OCI-LY7 (cell line): ENCODE measurements around the gene TREML1.

Experiments
- EZH2phosphoT487 ChIP-seq: fragments of 200-600 bp; sonication (generic); IDR thresholded peaks from 2 replicates; pipeline ENCODE4 v1.6.1; 2018; ENCODE audit warnings: low read depth, borderline replicate concordance, mild to moderate bottlenecking, mixed run types, antibody characterized with exemption, low read length, moderate library complexity, mixed read lengths
- TF ChIP-seq, protein P1 (sequence below): fragments of 200-600 bp; sonication (generic); conservative IDR thresholded peaks from 2 replicates; pipeline ENCODE4 v1.5.1; 2014; ENCODE audit warnings: mild to moderate bottlenecking, antibody characterized with exemption, low read length, moderate library complexity, mixed read lengths

DNA sequence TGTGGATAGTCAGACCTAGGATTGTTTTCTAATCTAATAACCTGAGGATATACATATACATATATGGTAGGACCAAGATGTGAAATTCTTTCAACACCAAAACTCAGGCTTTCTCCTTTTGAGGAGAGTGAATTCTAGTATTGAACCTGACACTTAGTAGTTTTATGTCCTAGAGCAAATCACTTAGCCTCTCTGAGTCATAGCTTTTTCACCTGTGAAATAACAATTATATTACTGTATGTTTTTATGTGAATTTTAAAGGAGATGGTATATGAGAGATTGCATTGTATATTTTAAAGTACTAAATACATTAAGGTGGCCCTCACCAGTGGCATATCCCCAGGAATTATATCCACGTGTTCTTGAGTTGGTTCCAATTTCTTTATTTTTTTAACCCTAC is 34.6 kb downstream of the TREML1 start:
- TF ChIP-seq, protein P1, sequence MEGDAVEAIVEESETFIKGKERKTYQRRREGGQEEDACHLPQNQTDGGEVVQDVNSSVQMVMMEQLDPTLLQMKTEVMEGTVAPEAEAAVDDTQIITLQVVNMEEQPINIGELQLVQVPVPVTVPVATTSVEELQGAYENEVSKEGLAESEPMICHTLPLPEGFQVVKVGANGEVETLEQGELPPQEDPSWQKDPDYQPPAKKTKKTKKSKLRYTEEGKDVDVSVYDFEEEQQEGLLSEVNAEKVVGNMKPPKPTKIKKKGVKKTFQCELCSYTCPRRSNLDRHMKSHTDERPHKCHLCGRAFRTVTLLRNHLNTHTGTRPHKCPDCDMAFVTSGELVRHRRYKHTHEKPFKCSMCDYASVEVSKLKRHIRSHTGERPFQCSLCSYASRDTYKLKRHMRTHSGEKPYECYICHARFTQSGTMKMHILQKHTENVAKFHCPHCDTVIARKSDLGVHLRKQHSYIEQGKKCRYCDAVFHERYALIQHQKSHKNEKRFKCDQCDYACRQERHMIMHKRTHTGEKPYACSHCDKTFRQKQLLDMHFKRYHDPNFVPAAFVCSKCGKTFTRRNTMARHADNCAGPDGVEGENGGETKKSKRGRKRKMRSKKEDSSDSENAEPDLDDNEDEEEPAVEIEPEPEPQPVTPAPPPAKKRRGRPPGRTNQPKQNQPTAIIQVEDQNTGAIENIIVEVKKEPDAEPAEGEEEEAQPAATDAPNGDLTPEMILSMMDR, result no peak
- TF ChIP-seq EZH2phosphoT487, result no peak
